KMS-11 (cell line): ENCODE data around the gene HEXB.

Source experiments
- H2AFZ ChIP-seq: fragments of 200-600 bp; sonication (generic); 2 replicates; pipeline ENCODE4 v1.6.1; 2016; ENCODE audit warnings: antibody characterized with exemption, mixed run types, low read depth
- H3K27ac ChIP-seq: fragments of 200-600 bp; sonication (generic); 2 replicates; pipeline ENCODE4 v1.6.1; 2016; ENCODE audit warnings: mild to moderate bottlenecking, mixed run types
- H3K27me3 ChIP-seq: fragments of 200-600 bp; sonication (generic); 2 replicates; pipeline ENCODE4 v1.6.1; 2017; ENCODE audit warnings: mild to moderate bottlenecking, low read depth, mixed run types, moderate library complexity; ENCODE audit not compliant: insufficient read depth
- H3K36me3 ChIP-seq: fragments of 200-600 bp; sonication (generic); 2 replicates; pipeline ENCODE4 v1.6.1; 2017; ENCODE audit warnings: mild to moderate bottlenecking, mixed run types; ENCODE audit not compliant: insufficient read depth
- H3K4me1 ChIP-seq: fragments of 200-600 bp; sonication (generic); 2 replicates; pipeline ENCODE4 v1.6.1; 2016; ENCODE audit warnings: mild to moderate bottlenecking, low read depth, mixed run types; ENCODE audit not compliant: poor library complexity, severe bottlenecking
- H3K4me2 ChIP-seq: fragments of 200-600 bp; sonication (generic); 2 replicates; pipeline ENCODE4 v1.7.0; 2016; ENCODE audit warnings: mild to moderate bottlenecking, mixed run types
- H3K4me3 ChIP-seq: fragments of 200-600 bp; sonication (generic); IDR thresholded peaks from 2 replicates; pipeline ENCODE4 v1.6.1; 2017; ENCODE audit warnings: low read depth, low read length, mixed read lengths; ENCODE audit not compliant: insufficient read depth
- H3K79me2 ChIP-seq: fragments of 200-600 bp; sonication (generic); 2 replicates; pipeline ENCODE4 v1.6.1; 2016; ENCODE audit warnings: low read depth, mixed run types; ENCODE audit not compliant: insufficient read depth
- H3K9ac ChIP-seq: fragments of 200-600 bp; sonication (generic); 2 replicates; pipeline ENCODE4 v1.6.1; 2016; ENCODE audit warnings: mild to moderate bottlenecking, mixed run types
- H4K20me1 ChIP-seq: fragments of 200-600 bp; sonication (generic); 2 replicates; pipeline ENCODE4 v1.6.1; 2016; ENCODE audit warnings: mild to moderate bottlenecking, mixed run types; ENCODE audit not compliant: insufficient read depth
- TF ChIP-seq, protein P1 (sequence below): fragments of 200-600 bp; sonication (generic); conservative IDR thresholded peaks from 2 replicates; pipeline ENCODE4 v1.6.1; 2017; ENCODE audit warnings: low read depth, mild to moderate bottlenecking, antibody characterized with exemption, low read length, moderate library complexity, mixed read lengths

The HEXB gene

DNA sequence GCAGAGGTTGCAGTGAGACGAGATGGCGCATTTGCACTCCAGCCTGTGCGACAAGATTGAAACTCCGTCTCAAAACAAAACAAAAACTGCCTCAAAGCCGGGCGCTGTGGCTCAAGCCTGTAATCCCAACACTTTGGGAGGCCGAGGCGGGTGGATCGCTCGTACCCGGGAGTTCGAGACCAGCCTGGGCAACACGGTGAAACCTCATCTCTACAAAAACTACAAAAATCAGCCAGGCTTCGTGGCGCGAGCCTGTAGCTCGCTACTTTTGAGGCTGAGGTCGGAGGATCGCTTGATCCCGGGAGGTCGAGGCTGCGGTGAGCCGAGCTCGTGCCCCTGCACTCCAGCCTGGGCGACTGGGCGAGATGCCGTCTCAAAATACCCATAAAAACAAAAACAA is 80.9 kb downstream of the HEXB start:
- Histone ChIP-seq H3K4me3 (no peak overlapping the region), H3K36me3 (peaks cover 20% of the 10 kb centered on the region; the same call in 1 of the 2 replicates), H3K4me2 (peak overlapping the region; percentile 79), H3K27ac (no peak overlapping the region; the same call in 1 of the 2 replicates), H4K20me1 (no peaks in the 10 kb centered on the region), H3K27me3 (no peaks in the 10 kb centered on the region), H3K9ac (peak overlapping the region; percentile 78; the same call in 1 of the 2 replicates), H3K79me2 (peaks cover 69% of the 10 kb centered on the region), H2AFZ (peak overlapping the region; percentile 94; the same call in 1 of the 2 replicates), H3K4me1 (peaks cover 62% of the 10 kb centered on the region)
- TF ChIP-seq, protein P1, sequence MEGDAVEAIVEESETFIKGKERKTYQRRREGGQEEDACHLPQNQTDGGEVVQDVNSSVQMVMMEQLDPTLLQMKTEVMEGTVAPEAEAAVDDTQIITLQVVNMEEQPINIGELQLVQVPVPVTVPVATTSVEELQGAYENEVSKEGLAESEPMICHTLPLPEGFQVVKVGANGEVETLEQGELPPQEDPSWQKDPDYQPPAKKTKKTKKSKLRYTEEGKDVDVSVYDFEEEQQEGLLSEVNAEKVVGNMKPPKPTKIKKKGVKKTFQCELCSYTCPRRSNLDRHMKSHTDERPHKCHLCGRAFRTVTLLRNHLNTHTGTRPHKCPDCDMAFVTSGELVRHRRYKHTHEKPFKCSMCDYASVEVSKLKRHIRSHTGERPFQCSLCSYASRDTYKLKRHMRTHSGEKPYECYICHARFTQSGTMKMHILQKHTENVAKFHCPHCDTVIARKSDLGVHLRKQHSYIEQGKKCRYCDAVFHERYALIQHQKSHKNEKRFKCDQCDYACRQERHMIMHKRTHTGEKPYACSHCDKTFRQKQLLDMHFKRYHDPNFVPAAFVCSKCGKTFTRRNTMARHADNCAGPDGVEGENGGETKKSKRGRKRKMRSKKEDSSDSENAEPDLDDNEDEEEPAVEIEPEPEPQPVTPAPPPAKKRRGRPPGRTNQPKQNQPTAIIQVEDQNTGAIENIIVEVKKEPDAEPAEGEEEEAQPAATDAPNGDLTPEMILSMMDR: no peak

DNA sequence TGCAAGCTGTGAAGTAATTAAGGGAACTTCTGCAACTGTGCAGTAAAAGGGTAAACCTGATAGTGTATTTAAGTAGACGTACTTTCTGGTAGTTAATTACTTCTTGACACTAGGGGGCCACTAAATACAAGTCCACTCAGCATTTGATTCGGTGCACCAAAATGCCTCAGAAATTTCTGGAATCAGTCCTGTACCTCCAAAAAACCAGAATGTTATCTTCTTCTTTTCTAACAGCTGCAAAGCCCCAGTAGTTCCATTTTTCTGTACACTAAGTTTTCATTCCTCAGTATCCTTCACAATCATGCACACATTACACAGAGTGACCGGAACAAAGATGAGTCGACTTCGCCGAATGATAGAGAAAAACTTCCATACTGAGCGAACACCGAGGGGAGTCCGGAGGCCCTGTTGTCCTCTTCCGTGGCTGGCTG is 81.4 kb downstream of the HEXB start:
- H3K36me3 ChIP-seq: peaks cover 24% of the 10 kb centered on the region; the same call in 1 of the 2 replicates
- peaks cover 57% of the 10 kb centered on the region for H3K4me1 ChIP-seq
- peak overlapping the region; percentile 79 for H3K4me2 ChIP-seq
- H3K27ac ChIP-seq: peak overlapping the region; percentile 56; the same call in 1 of the 2 replicates
- H2AFZ ChIP-seq: peak overlapping the region; percentile 94
- TF ChIP-seq, protein P1: peak; percentile 57
- peak overlapping the region; percentile 78 for H3K9ac ChIP-seq
- no peaks in the 10 kb centered on the region for H3K27me3 ChIP-seq
- no peaks in the 10 kb centered on the region for H4K20me1 ChIP-seq
- peak overlapping the region; percentile 19 for H3K4me3 ChIP-seq
- H3K79me2 ChIP-seq: peaks cover 67% of the 10 kb centered on the region

DNA sequence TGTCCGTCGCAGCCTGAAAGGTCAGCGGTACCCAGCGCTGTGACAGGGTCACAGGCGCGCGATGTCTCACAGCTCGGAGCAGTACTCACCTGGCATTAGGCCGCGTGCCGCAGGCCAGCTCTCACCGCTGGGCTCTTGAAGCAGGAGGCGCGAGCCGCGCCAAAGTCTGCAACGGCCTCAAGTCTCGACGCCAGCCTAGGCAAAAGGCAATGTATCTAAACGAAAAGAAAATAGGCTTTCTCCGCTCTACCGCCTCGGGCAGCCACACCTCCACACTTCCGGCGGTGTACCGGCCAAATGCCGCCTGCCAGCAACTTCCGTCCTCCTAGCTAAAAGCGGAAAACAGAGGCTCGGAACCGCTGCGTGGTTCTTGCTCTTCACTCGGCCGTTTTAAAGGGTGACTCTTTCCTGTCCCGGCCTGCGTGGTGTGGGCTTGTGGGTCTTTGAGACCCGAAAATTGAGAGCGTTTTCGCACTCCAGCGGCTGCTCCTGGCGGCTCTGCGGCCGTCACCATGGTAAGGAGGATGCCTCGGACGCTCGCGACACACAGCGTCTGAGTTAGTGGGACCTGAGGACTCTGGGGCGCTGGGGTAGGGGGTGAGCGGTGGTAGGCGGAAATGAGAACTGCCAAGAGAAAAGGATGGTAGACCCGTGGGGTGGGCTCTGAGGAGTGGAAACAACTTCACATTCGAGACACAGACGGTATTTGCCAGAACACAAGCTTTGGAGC is 82.0 kb downstream of the HEXB start, which contains the start of the genes GFM2 and NSA2:
Gene GFM2 (minus strand): TSS at position 269 of the 730 bp plus-strand sequence. CDS start 3,375 bp downstream, outside the sequence.
Gene NSA2 (plus strand): TSS at position 401 of the 730 bp plus-strand sequence. CDS start 112 bp downstream, at position 513.
- Histone ChIP-seq H3K36me3 (peaks cover 24% of the 10 kb centered on the region; the same call in 1 of the 2 replicates), H3K79me2 (peaks cover 67% of the 10 kb centered on the region), H3K4me3 (peak within 1 kb of the TSS; percentile 19), H3K4me2 (peak within 1 kb of the TSS; percentile 79), H4K20me1 (no peaks in the 10 kb centered on the region), H3K9ac (peak within 1 kb of the TSS; percentile 78), H3K27ac (peak within 1 kb of the TSS; percentile 56), H3K27me3 (no peaks in the 10 kb centered on the region), H2AFZ (peak within 1 kb of the TSS; percentile 94), H3K4me1 (peaks cover 51% of the 10 kb centered on the region)
- TF ChIP-seq, protein P1: no peak; the same call in 1 of the 2 replicates

DNA sequence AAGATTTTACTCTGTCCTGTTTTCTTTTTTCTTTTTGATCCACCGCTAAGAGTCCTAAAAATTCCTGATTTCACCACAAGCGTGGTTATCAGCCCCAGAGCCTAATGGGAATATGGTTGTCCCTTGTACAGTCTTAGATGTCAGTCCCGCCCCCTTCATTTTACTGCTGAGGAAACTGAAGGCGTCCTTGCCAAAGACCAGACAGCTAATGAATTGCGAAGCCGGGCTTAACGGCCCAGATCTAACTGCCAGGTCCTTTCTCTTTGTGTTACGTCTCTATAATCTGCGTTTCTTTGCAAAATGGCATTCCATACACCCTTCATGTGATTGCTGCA is 82.5 kb downstream of the HEXB start:
- Histone ChIP-seq H2AFZ (peak overlapping the region; percentile 94), H3K27me3 (no peaks in the 10 kb centered on the region), H3K9ac (peak overlapping the region; percentile 78), H4K20me1 (no peaks in the 10 kb centered on the region), H3K79me2 (peaks cover 67% of the 10 kb centered on the region), H3K4me2 (peak overlapping the region; percentile 55), H3K4me3 (no peak overlapping the region), H3K36me3 (peaks cover 24% of the 10 kb centered on the region; the same call in 1 of the 2 replicates), H3K4me1 (peaks cover 45% of the 10 kb centered on the region), H3K27ac (peak overlapping the region; percentile 56)
- TF ChIP-seq, protein P1: no peak
